Right hindlimb (tissue), 1 donor: Measurements from ENCODE around the gene NAALADL2.
"Not testable (repeated sequence)": the region's sequence is repeated elsewhere in the genome, so short reads cannot be mapped to it uniquely, and the experiment has no call there.

Experiments used
- DNase-seq: peaks from one replicate; pipeline ENCODE4 v3.0.0-alpha.2; 2018

Gene NAALADL2

DNA sequence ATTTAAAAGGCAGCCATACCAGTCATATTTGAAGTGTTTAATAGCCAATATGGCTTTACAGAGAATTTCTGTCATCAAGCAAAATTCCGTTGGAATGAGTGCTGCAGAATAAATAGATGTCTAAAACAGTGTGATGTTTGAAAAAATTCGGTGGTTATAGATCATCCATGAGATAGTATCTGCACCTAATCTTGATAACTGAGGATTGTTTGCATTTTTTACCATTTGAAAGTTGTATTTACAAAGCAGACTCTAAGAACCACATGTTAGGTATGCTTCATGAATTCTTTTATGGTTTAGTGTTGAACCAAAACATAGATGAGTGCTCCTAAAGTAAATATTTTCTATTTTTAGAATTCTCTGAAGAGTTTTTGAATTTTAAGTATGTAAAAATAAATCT, 476.1 kb downstream of the NAALADL2 start:
- DNase-seq = no peak

DNA sequence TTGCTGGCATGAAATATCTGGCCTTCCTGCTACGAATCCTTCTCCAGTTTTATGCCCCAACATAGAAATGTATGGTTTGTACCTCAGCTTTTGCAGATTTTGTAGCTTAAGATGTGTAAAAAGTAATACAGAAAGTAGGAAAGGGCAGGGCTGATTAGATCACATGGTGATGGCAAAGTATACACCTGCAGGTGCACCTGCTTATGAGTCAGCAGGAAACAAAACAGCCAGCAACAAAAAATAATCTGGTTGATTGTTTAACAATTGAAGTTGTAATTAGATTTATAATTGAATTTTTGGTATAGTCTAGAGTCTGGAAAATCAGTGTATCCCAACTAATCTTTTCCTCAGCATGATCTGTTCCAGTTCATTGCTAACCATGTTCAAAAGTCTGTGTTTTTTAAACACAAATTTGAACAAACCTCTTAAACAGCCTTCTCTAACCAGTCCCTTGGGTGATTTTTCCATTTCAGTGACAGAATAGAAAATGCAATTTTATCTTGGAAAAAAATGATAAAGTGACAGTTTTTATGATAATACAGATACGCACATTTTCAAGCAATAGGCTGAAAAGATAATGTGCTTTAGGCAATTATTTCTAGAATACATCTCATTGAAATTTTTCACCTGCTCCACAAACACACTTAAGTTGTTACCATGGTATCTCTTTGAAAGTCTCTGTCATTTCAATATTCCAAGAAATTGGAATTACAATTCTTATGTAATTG, 477.4 kb downstream of the NAALADL2 start:
- no peak for DNase-seq

DNA sequence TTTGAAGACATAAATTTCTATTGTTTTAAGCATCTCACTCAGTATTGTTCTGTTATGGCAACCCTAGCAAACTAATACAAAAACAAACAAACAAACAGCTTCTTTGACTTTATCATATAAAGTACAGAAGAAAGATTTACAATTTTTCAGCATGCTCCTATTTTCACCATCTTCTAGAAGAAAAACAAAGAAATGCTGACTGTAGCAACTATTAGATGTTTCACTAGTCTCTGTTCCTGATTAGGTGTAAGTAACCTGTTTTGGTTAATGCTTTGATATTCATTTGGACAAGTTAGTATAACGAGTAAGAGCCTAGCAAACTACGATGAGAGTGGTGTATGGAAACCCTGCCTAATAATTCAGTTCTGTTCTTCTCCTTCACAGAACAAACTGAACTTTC, 478.5 kb downstream of the NAALADL2 start:
- no peak for DNase-seq

GRCh38 chr3:175338775-175339535, 479.8 kb downstream of the NAALADL2 start:
- no peak for DNase-seq

DNA sequence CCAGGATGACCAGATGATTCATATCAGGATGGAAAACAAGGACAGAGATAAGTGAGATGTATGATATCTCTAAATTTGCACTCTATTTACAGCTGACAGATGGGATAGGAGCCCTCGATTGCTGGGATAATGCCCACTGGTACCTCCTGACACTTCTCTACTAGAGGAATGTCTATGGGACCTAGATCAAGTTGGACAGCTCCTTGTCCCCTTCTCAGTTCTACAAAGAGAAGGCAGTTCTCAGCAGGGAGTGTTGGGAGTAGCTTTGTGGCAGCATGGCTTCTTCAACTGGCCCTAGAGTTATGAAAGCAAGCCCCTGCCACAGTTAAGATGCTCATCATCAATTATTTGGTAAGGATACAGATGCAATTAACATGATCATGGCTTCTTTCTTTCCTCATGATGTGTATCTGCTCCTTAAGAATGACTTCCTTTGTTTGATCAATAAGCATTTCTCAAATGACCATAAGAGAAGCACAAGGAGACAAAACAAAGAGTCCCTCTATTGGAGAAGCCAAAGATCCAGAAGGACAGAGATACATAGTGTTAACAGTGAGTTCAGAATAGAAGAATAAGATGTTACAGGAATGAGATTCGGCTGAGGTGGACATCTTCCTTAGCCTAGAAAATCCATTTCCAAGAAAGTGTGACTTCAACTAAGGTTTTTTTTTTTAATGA, 481.3 kb downstream of the NAALADL2 start:
- no peak for DNase-seq

- no peak for DNase-seq
Observed at GRCh38 chr3:175342196-175342595, 483.1 kb downstream of the NAALADL2 start.

- no peak for DNase-seq
Observed at GRCh38 chr3:175343946-175344345, 484.8 kb downstream of the NAALADL2 start.

- DNase-seq = peak; percentile 46
Observed at GRCh38 chr3:175346573-175347356, 487.6 kb downstream of the NAALADL2 start.

- no peak for DNase-seq
Observed at GRCh38 chr3:175349168-175349567, 490.0 kb downstream of the NAALADL2 start.

DNA sequence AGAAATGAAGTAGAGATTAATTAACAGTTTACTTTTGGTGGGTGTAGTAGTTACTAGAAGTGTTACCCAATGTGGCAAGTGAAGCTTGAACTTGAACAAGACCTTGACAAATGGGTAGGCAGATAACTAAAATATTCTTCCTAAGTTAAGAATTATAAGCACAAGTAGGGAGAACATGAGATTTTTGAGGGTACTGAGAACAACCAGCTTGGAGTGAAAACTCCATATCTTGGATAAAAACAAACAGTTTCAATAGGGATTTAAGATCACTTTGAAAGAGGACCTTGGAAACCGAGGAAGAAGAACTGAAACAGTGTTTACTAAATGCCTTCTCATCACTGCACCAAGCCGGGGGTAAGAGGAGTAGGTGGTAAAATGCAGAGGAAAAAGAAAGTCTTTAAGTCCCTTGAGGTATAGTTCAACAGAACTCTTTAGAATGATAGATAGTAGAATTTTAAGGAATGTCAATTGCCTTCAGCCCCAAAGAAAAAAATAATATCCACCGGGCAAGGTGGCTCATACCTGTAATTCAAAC, 496.7 kb downstream of the NAALADL2 start:
- DNase-seq = no peak

GRCh38 chr3:175356899-175357324, 497.8 kb downstream of the NAALADL2 start:
- no peak for DNase-seq

DNA sequence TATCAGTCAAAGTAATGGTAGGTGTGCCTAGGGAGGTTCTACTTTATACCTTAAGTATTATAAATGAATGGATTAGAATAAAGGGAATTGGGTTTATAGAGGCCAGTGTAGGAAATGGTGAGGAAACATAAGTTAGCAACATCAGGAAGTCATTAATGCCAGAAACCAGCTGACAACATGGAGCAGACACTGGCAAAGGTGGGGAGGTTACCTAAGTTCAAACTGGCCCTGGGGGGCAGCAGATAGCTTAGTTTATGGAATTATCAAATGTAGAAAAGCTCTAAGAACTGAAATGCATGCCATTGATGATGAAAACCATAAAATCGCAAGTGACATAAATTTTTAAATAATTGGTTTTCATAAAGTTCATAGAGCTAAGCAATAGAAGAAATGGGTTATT, 498.6 kb downstream of the NAALADL2 start:
- no peak for DNase-seq

GRCh38 chr3:175358935-175359334, 499.8 kb downstream of the NAALADL2 start:
- DNase-seq = no peak

- DNase-seq = not testable (repeated sequence)
Observed at GRCh38 chr3:175370426-175370825, 511.3 kb downstream of the NAALADL2 start.

GRCh38 chr3:175371187-175371586, 512.1 kb downstream of the NAALADL2 start:
- not testable (repeated sequence) for DNase-seq

GRCh38 chr3:175374705-175375104, 515.6 kb downstream of the NAALADL2 start:
- DNase-seq = no peak

GRCh38 chr3:175378348-175378747, 519.2 kb downstream of the NAALADL2 start:
- no peak for DNase-seq

DNA sequence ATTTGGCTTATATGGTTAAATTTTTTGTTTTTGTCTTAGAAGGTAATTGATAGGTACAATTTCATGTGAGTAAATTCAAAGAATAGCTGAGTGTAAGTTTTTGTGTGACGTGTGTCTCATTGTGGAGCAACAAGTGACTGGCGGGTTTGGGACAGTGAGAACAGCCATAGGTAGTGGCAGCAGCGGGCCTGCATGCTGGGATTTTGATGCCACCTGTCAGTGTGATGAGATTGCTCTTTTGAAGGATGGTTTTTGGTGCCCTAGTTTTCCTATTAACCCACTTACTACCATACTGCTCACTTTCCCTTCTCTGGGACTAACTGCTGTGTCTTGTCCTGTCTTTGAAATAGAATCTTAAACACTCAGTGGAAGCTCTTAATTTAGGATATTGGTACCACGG, 522.6 kb downstream of the NAALADL2 start:
- DNase-seq = no peak

DNA sequence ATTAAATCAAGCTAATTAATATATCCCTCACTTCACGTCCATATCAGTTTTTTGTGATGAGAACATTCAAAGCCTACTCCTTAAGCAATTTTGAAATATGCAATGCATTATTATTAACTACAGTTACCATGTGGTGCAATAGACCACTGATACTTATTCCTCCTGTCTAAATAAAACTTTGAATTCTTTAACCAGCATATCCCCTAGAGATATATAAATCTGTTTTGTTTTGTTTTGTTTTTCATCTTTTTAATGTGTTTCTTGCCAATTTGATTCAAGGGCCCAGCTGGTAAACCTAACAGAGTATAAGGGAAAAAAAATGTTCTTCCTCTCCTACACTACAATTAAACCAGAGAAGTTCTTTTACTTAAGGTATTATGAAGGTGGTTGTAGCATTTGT, 524.2 kb downstream of the NAALADL2 start:
- no peak for DNase-seq

- DNase-seq = no peak
Observed at GRCh38 chr3:175383813-175384212, 524.7 kb downstream of the NAALADL2 start.

- no peak for DNase-seq
Observed at GRCh38 chr3:175384569-175384968, 525.4 kb downstream of the NAALADL2 start.

DNA sequence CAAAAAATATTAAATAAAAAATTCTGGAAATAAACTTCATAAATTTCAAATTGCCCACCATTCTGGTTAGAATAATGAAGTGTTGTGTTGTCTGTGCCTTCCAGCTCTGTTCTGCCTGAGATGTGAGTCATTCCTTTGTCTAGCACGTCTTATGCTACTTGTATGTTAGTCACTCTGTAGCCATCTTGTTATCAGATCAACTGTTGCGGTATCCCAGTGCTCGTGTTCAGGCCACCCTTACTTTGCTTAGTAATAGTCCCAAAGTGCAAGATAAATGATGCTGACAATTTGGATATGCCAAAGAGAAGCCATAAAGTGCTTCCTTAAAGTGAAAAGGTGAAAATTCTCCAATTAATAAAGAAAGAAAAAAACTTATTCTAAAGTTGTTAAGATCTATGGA, 527.5 kb downstream of the NAALADL2 start:
- DNase-seq = no peak

GRCh38 chr3:175389560-175389959, 530.4 kb downstream of the NAALADL2 start:
- DNase-seq = no peak
